A549 (cell line): Measurements from ENCODE around the gene DDX31. TPM values are rescaled to one million over a fixed set of nuclear protein-coding genes. Genes with fewer than 3 reads are reported as not detected.

Experiments
- ATAC-seq, 2 experiments: fragments of 200-7000 bp in 1 of 2; fragments of >200 bp in 1 of 2; cut with Nextera tagmentation in 1 of 2; cut with Tn5 transposase in 1 of 2; 3 replicates each; pipeline versions ENCODE4 v1.8.0 to v1.9.1; 2018 to 2020; ENCODE audit warnings: mild to moderate bottlenecking in 1 of 2, moderate library complexity in 1 of 2
- CTCF ChIA-PET: fragments of 300-600 bp; sonication (Branson Sonifier 250); formaldehyde crosslinking; extraction: SDS; loops from one replicate; lab custom pipeline; 2021; ENCODE audit warnings: antibody characterized with exemption, inconsistent platforms; lab: Yijun Ruan, JAX
- POLR2A ChIA-PET: fragments of 350-600 bp; formaldehyde crosslinking; extraction: SDS; loops from one replicate; lab custom pipeline; 2021; ENCODE audit warnings: antibody characterized with exemption, inconsistent platforms; lab: Yijun Ruan, JAX
- DNase-seq, 2 experiments: peaks; one replicate each; pipeline versions ENCODE4 v3.0.0 to v3.0.0-alpha.2; 2011 to 2016; ENCODE audit warnings: low read depth in 1 of 2, low spot score in 1 of 2
- FAIRE-seq: peaks from 2 replicates; lab custom pipeline; 2011; peaks lifted over from hg19 to GRCh38; lab: Jason Lieb, UNC
- H3K27ac ChIP-seq, 2 experiments: fragments of >200 bp; sonication (Bioruptor Twin); formaldehyde crosslinking; 3 replicates each; pipeline ENCODE4 v1.5.1; 2016 to 2017
- H3K4me1 ChIP-seq: fragments of >200 bp; sonication (Bioruptor Twin); formaldehyde crosslinking; 3 replicates; pipeline ENCODE4 v1.6.1; 2016
- H3K4me2 ChIP-seq: fragments of >200 bp; sonication (Bioruptor Twin); formaldehyde crosslinking; 3 replicates; pipeline ENCODE4 v1.6.1; 2016
- H3K4me3 ChIP-seq: fragments of >200 bp; sonication (Bioruptor Twin); formaldehyde crosslinking; 3 replicates; pipeline ENCODE4 v1.5.1; 2016
- H3K9me3 ChIP-seq: fragments of >200 bp; sonication (Bioruptor Twin); formaldehyde crosslinking; 3 replicates; pipeline ENCODE4 v1.6.1; 2016
- BCL3 ChIP-seq: fragments of >200 bp; sonication (Bioruptor Twin); formaldehyde crosslinking; IDR thresholded peaks from 3 replicates; pipeline ENCODE4 v1.6.1; 2016
- EHMT2 ChIP-seq: fragments of 200-600 bp; sonication (generic); IDR thresholded peaks from 2 replicates; pipeline ENCODE4 v1.6.1; 2016; ENCODE audit warnings: antibody characterized with exemption, low read depth, mild to moderate bottlenecking, moderate library complexity
- FOSL2 ChIP-seq, 2 experiments: fragments of 450-650 bp in 1 of 2; fragments of >200 bp in 1 of 2; sonication (Bioruptor Twin) in 1 of 2; formaldehyde crosslinking; IDR thresholded peaks; 2 replicates each; pipeline versions ENCODE4 v1.5.0 to v1.6.1; 2016 to 2020; ENCODE audit warnings: mild to moderate bottlenecking in 1 of 2, moderate library complexity in 1 of 2
- HDAC2 ChIP-seq: fragments of 200-600 bp; sonication (generic); IDR thresholded peaks from 2 replicates; pipeline ENCODE4 v1.6.1; 2016
- HEYL ChIP-seq: fragments of 250-450 bp; sonication (Bioruptor Pico); IDR thresholded peaks from 2 replicates; pipeline ENCODE4 v1.8.0; 2021; ENCODE audit warnings: mild to moderate bottlenecking, moderate library complexity
- HOXA7 ChIP-seq: fragments of 250-450 bp; sonication (Bioruptor Pico); IDR thresholded peaks from 2 replicates; pipeline ENCODE4 v1.5.0; 2020; ENCODE audit warnings: mild to moderate bottlenecking, moderate library complexity
- JUN ChIP-seq, 2 experiments: fragments of >200 bp; sonication (Bioruptor Twin); formaldehyde crosslinking; IDR thresholded peaks; 2 replicates in 1 of 2; 3 replicates in 1 of 2; pipeline ENCODE4 v1.6.1; 2016 to 2017
- KDM5A ChIP-seq: fragments of 200-600 bp; sonication (generic); IDR thresholded peaks from 2 replicates; pipeline ENCODE4 v1.6.1; 2016; ENCODE audit warnings: antibody characterized with exemption, mild to moderate bottlenecking
- NR3C1 ChIP-seq: fragments of >200 bp; sonication (Bioruptor Twin); formaldehyde crosslinking; IDR thresholded peaks from 3 replicates; pipeline ENCODE4 v1.6.1; 2017
- PHF8 ChIP-seq: fragments of 200-600 bp; sonication (generic); IDR thresholded peaks from 2 replicates; pipeline ENCODE4 v1.6.1; 2016; ENCODE audit warnings: low read depth, mild to moderate bottlenecking, antibody characterized with exemption, moderate library complexity, borderline replicate concordance
- POLR2AphosphoS2 ChIP-seq: conservative IDR thresholded peaks from 2 replicates; pipeline ENCODE4 v1.6.1; 2012; ENCODE audit warnings: low read length, improper control_type of control experiment, inconsistent platforms
- RAD21 ChIP-seq, 2 experiments: fragments of >200 bp in 1 of 2; sonication (Bioruptor Twin) in 1 of 2; formaldehyde crosslinking in 1 of 2; IDR thresholded peaks in 1 of 2; conservative IDR thresholded peaks in 1 of 2; 2 replicates in 1 of 2; 3 replicates in 1 of 2; pipeline ENCODE4 v1.6.1; 2012 to 2018; ENCODE audit warnings: inconsistent platforms in 1 of 2
- RARB ChIP-seq: fragments of 250-450 bp; sonication (Bioruptor Pico); IDR thresholded peaks from 2 replicates; pipeline ENCODE4 v1.8.0; 2021; ENCODE audit warnings: mild to moderate bottlenecking, moderate library complexity
- RNF2 ChIP-seq: fragments of 200-600 bp; sonication (generic); IDR thresholded peaks from 2 replicates; pipeline ENCODE4 v1.6.1; 2016; ENCODE audit warnings: low read depth, mild to moderate bottlenecking, antibody characterized with exemption, moderate library complexity, borderline replicate concordance
- SMC3 ChIP-seq: fragments of >200 bp; sonication (Bioruptor Twin); formaldehyde crosslinking; IDR thresholded peaks from 3 replicates; pipeline ENCODE4 v1.6.1; 2018; ENCODE audit warnings: inconsistent platforms
- TFCP2L1 ChIP-seq: fragments of 250-450 bp; sonication (Bioruptor Pico); IDR thresholded peaks from 2 replicates; pipeline ENCODE4 v1.5.0; 2021; ENCODE audit warnings: mild to moderate bottlenecking
- TP53 ChIP-seq: fragments of 250-450 bp; sonication (Bioruptor Pico); IDR thresholded peaks from 2 replicates; pipeline ENCODE4 v1.5.0; 2021; ENCODE audit warnings: mild to moderate bottlenecking, moderate library complexity
- ZC3H11A ChIP-seq: fragments of 450-650 bp; IDR thresholded peaks from 2 replicates; pipeline ENCODE4 v1.6.1; 2014; ENCODE audit warnings: antibody characterized with exemption, mild to moderate bottlenecking
- ZSCAN20 ChIP-seq: fragments of 250-450 bp; sonication (Bioruptor Pico); IDR thresholded peaks from 2 replicates; pipeline ENCODE4 v1.8.0; 2022; ENCODE audit warnings: mild to moderate bottlenecking, moderate library complexity
- WGBS: methylation state at CpG from one replicate; pipeline ENCODE4 v1.1.6; 2017; ENCODE audit errors: missing lambda C conversion rate; 5-methylcytosine and 5-hydroxymethylcytosine counted together
- polyA plus RNA-seq, 4 experiments: library from polyadenylated mRNA; depleted of rRNA in 3 of 4; stranded (reverse); fragments of >200 nt; fragmentation: RNase III in 1 of 4; extraction: RNeasy Plus Mini Kit Qiagen cat#74134 plus additional on column Dnase treatment in 1 of 4; gene quantifications; 2 replicates in 3 of 4; 3 replicates in 1 of 4; pipeline ENCODE4 v1.2.3, GENCODE V29; 2011 to 2017
- TF ChIP-seq, protein P1 (sequence below): fragments of >200 bp; sonication (Bioruptor Twin); formaldehyde crosslinking; IDR thresholded peaks from 3 replicates; pipeline ENCODE4 v1.5.1; 2016
- TF ChIP-seq, protein P2 (sequence below): fragments of 250-450 bp; sonication (Bioruptor Pico); IDR thresholded peaks from 2 replicates; pipeline ENCODE4 v1.5.0; 2020; ENCODE audit warnings: low read depth, mild to moderate bottlenecking, moderate library complexity

DDX31 gene
- polyA plus RNA-seq, 2 of the 4 experiments (the other 2 are of a cell fraction), result 20.0 to 30.1 TPM

- CTCF ChIA-PET, result interaction anchor here (0.6 to 2.1 kb wide), 3 partner anchors 9 to 365 kb away, joined by 3 to 6 read pairs (median 3); no protein-coding TSS in a partner anchor
- 81% methylated on average over 5 of the region's 5 CpGs for WGBS
These were observed 38.5 kb downstream of the DDX31 start for GRCh38 chr9:132631280-132631679.

DNA sequence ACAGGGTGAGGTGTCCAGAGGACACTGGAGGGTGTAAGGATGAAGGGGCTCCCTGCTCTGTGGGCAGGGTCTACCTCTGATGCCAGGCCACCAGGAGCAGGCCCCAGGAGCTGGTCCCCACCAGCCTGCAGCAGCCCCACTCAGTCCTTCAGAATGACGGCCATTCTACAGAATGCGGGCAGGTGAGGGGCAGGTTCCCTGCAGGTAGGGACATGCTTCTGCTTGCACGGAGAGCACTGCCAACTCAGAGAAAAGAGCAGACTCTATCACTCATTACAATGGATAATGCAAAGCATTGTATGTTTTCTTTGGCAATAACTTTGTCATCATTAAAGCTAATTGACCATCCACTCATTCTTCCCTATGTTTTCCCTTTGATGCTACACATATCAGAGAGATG is 39.0 kb downstream of the DDX31 start:
- no peak overlapping the region for H3K27ac ChIP-seq
- no peaks in the 10 kb centered on the region for H3K4me1 ChIP-seq
- no peak for FAIRE-seq

More at GRCh38 chr9:132631280-132631679, 38.5 kb downstream of the DDX31 start:
- Histone ChIP-seq H3K4me1 (no peaks in the 10 kb centered on the region), H3K9me3 (no peaks in the 10 kb centered on the region), H3K4me3 (no peak overlapping the region), H3K4me2 (no peak overlapping the region), H3K27ac (no peak overlapping the region)
- TF ChIP-seq ZSCAN20 (CRISPR knock-in tag), result no peak
- DNase-seq, result no peak
- FAIRE-seq, result no peak
- no peak for ATAC-seq
- POLR2A ChIA-PET, result no interaction called here

GRCh38 chr9:132630116-132630515 is 39.7 kb downstream of the DDX31 start:
- H3K9me3 ChIP-seq, result no peaks in the 10 kb centered on the region
- FAIRE-seq (no peak), DNase-seq (no peak), ATAC-seq (no peak)
- ChIA-PET CTCF (interaction anchor here (1.0 kb wide), 1 partner anchor 367 kb away, joined by 3 read pairs; no protein-coding TSS in a partner anchor), POLR2A (no interaction called here)
- no peaks in the 10 kb centered on the region for H3K4me1 ChIP-seq
- no peak overlapping the region for H3K4me3 ChIP-seq
- H3K27ac ChIP-seq, result no peak overlapping the region
- WGBS, result 89% methylated on average over 9 of the region's 9 CpGs
- H3K4me2 ChIP-seq, result no peak overlapping the region
- TF ChIP-seq FOSL2 (IDR thresholded peaks at IDR 0.05) (no peak), FOSL2 (CRISPR knock-in tag; IDR thresholded peaks at IDR 0.05) (no peak), POLR2AphosphoS2 (no peak), HEYL (CRISPR knock-in tag) (no peak)
- TF ChIP-seq, protein P1, sequence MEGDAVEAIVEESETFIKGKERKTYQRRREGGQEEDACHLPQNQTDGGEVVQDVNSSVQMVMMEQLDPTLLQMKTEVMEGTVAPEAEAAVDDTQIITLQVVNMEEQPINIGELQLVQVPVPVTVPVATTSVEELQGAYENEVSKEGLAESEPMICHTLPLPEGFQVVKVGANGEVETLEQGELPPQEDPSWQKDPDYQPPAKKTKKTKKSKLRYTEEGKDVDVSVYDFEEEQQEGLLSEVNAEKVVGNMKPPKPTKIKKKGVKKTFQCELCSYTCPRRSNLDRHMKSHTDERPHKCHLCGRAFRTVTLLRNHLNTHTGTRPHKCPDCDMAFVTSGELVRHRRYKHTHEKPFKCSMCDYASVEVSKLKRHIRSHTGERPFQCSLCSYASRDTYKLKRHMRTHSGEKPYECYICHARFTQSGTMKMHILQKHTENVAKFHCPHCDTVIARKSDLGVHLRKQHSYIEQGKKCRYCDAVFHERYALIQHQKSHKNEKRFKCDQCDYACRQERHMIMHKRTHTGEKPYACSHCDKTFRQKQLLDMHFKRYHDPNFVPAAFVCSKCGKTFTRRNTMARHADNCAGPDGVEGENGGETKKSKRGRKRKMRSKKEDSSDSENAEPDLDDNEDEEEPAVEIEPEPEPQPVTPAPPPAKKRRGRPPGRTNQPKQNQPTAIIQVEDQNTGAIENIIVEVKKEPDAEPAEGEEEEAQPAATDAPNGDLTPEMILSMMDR, result no peak

More for the DNA sequence above, 39.0 kb downstream of the DDX31 start:
- ChIA-PET CTCF (interaction anchor here (1.0 kb wide), 1 partner anchor 366 kb away, joined by 3 read pairs; no protein-coding TSS in a partner anchor), POLR2A (no interaction called here)
- Histone ChIP-seq H3K9me3 (no peaks in the 10 kb centered on the region), H3K4me2 (no peak overlapping the region), H3K4me3 (no peak overlapping the region)
- ATAC-seq, result no peak
- no peak for TF ChIP-seq HOXA7 (CRISPR knock-in tag)
- TF ChIP-seq SMC3, result no peak
- TF ChIP-seq ZC3H11A, result no peak
- no peak for TF ChIP-seq JUN (IDR thresholded peaks at IDR 0.05)
- no peak for TF ChIP-seq KDM5A
- TF ChIP-seq, protein P2, sequence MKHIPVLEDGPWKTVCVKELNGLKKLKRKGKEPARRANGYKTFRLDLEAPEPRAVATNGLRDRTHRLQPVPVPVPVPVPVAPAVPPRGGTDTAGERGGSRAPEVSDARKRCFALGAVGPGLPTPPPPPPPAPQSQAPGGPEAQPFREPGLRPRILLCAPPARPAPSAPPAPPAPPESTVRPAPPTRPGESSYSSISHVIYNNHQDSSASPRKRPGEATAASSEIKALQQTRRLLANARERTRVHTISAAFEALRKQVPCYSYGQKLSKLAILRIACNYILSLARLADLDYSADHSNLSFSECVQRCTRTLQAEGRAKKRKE (CRISPR knock-in tag), result no peak
- WGBS, result 92% methylated on average over 3 of the region's 3 CpGs
- DNase-seq, result no peak

- ATAC-seq (no peak), FAIRE-seq (no peak), DNase-seq (no peak)
- H3K27ac ChIP-seq, result no peak overlapping the region
- TF ChIP-seq HDAC2, result no peak
- TF ChIP-seq PHF8, result no peak
- no peak for TF ChIP-seq BCL3
- no peak for TF ChIP-seq POLR2AphosphoS2
- TF ChIP-seq HEYL (CRISPR knock-in tag), result no peak
- TF ChIP-seq FOSL2 (IDR thresholded peaks at IDR 0.05), result no peak
- TF ChIP-seq FOSL2 (CRISPR knock-in tag; IDR thresholded peaks at IDR 0.05), result no peak
- TF ChIP-seq RAD21 (conservative IDR thresholded peaks at IDR 0.05 in 1 of 2, IDR thresholded peaks at IDR 0.05 in 1 of 2), result no peak
- TF ChIP-seq TP53 (CRISPR knock-in tag), result no peak
- no peak for TF ChIP-seq RNF2
- TF ChIP-seq RARB (CRISPR knock-in tag), result no peak
- no peak for TF ChIP-seq NR3C1
- no peak for TF ChIP-seq EHMT2
- TF ChIP-seq TFCP2L1, result no peak
- no peak overlapping the region for H3K4me3 ChIP-seq
- H3K4me2 ChIP-seq, result no peak overlapping the region
- H3K9me3 ChIP-seq, result no peaks in the 10 kb centered on the region
- CTCF ChIA-PET, result no interaction called here
- POLR2A ChIA-PET, result no interaction called here
- WGBS, result 96% methylated on average over 8 of the region's 8 CpGs
- H3K4me1 ChIP-seq, result no peaks in the 10 kb centered on the region
These were observed 41.0 kb downstream of the DDX31 start for GRCh38 chr9:132628746-132629145.
